Sigmoid colon (tissue), 7 donors: Measurements from ENCODE around the gene MID1. TPM values are rescaled to one million over a fixed set of nuclear protein-coding genes. Genes with fewer than 3 reads are reported as not detected.
A peak's percentile ranks its signal among the peaks of the same experiment; 100 is the strongest.

ENCODE experiments used
- DNase-seq: peaks from one replicate; pipeline ENCODE4 v3.0.0-alpha.2; 2019
- H3K27ac ChIP-seq, 4 donors: fragments of 200-600 bp; sonication (generic); one replicate each; pipeline ENCODE4 v1.5.1; 2016 to 2019; ENCODE audit warnings: mild to moderate bottlenecking in 1 of 4
- H3K27me3 ChIP-seq, 3 donors: fragments of 200-600 bp; sonication (generic); one replicate each; pipeline ENCODE4 v1.5.1; 2019; ENCODE audit warnings: mild to moderate bottlenecking in 1 of 3
- H3K36me3 ChIP-seq, 4 donors: fragments of 200-600 bp; sonication (generic); one replicate each; pipeline ENCODE4 v1.5.1; 2016 to 2019
- H3K4me1 ChIP-seq, 4 donors: fragments of 200-600 bp; sonication (generic); one replicate each; pipeline ENCODE4 v1.5.1; 2017 to 2019
- H3K4me3 ChIP-seq, 4 donors: fragments of 200-600 bp; sonication (generic); one replicate each; pipeline ENCODE4 v1.5.1; 2017 to 2019; ENCODE audit warnings: mild to moderate bottlenecking in 2 of 4, moderate library complexity in 1 of 4
- H3K9me3 ChIP-seq, 4 donors: fragments of 200-600 bp in 3 of 4; sonication (generic) in 3 of 4; one replicate each; pipeline versions ENCODE4 v1.5.1 to v1.6.1; 2013 to 2019
- CTCF ChIP-seq, 4 experiments: fragments of 450-650 bp in 3 of 4; fragments of 200-600 bp in 1 of 4; IDR thresholded peaks; one replicate each; pipeline ENCODE4 v1.5.1; 2016 to 2019; ENCODE audit warnings: antibody characterized with exemption in 4 of 4, mild to moderate bottlenecking in 3 of 4, moderate library complexity in 2 of 4
- EP300 ChIP-seq, 4 donors: sonication (generic); formaldehyde crosslinking; IDR thresholded peaks; one replicate each; pipeline ENCODE4 v1.6.1; 2017; ENCODE audit warnings: antibody characterized with exemption in 4 of 4
- POLR2A ChIP-seq, 2 donors: fragments of 450-650 bp; IDR thresholded peaks; one replicate each; pipeline ENCODE4 v1.6.1; 2016; ENCODE audit warnings: antibody characterized with exemption in 2 of 2, mild to moderate bottlenecking in 2 of 2, moderate library complexity in 2 of 2
- POLR2AphosphoS5 ChIP-seq, 4 donors: sonication (generic); formaldehyde crosslinking; IDR thresholded peaks; one replicate each; pipeline ENCODE4 v1.6.1; 2017; ENCODE audit warnings: antibody characterized with exemption in 4 of 4
- WGBS, 2 donors: extraction: QIAGEN DNeasy Blood & Tissue Kit; methylation state at CpG; one replicate each; pipeline ENCODE4 v1.1.7; 2013; 5-methylcytosine and 5-hydroxymethylcytosine counted together
- intact Hi-C: fragments of 100-400 bp; cut with DNase I; formaldehyde crosslinking; loops from one replicate; pipeline ENCODE4 v1.15.1; 2023
- polyA plus RNA-seq, 3 donors: library from polyadenylated mRNA; stranded (reverse); fragments of 200-250 nt; gene quantifications; one replicate each; pipeline ENCODE4 v1.2.3, GENCODE V29; 2013
- total RNA-seq, 4 donors: library from RNA; depleted of rRNA; stranded (reverse); fragments of >200 nt; gene quantifications; one replicate each; pipeline ENCODE4 v1.1.0, GENCODE V29; 2016
- donor health status: healthy with polysubstance abuse.
- donor health status: Bipolar disorder and iron deficiency.
- donor health status: healthy.

The MID1 gene
- total and polyA plus RNA-seq, 7 donors = 3.2 to 77.5 (median 34.6) TPM

DNA sequence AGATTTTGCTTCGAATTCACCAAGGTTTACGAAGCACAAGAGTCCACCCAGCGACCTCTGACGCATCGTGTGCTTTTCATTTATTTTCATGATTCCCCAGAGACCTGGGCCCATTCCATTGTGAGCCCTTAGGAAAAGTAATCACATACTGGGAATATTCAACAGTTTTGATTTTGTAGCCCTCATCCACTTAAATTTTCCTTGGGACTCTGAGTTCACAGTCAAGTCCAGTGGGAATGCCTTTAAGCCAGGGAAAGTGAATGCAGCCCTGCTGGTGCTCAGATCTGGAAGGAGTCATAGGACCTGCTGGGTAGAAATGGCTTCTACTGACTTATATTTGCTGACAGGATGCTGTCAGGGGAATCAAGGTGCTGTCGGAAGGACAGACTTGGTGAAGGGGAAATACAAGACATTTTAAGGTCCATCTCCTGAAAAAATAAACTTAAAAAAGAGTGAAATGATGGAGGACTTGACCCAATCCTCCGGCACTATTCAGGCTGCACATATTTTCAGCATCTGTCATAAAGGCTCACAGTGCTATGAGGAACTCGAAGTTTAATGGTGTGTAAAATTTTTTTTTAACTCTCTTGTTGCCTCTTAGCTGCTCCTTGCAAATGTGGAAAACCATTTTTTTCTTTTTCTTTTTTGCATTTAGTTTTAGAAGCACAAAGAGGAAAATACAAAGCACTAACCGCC lies 204.9 kb downstream of the MID1 start:
- WGBS, 2 donors = 76 to 77% methylated on average over 9 of the region's 9 CpGs

DNA sequence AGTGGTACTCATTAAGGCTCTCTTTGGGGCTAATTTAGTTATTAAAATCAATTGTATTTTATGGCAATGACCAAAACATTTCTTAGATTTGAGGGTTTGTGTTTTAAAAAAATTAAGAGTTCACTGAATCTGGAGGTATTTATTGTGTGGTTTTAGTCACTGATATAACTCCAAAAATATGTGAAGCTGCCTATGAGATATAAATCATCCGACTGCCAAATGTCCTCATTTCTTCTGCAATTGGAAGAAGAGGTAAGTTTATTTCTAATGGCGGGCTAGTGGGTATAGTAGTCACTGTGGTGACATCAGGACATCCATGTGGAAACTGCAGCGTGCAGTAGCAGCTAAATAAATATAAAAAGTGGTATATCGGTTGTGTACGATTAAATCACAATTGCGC lies 205.5 kb downstream of the MID1 start:
- H3K4me1 ChIP-seq = peaks cover 0 to 11% (median 2%) of the 10 kb centered on the region in 4 donors
- peak overlapping the region in 2 of 4 donors; percentile 45 to 63 for H3K27ac ChIP-seq
- no peak for TF ChIP-seq POLR2A (IDR thresholded peaks at IDR 0.05)
- TF ChIP-seq CTCF (IDR thresholded peaks at IDR 0.05) = no peak
- no peak for TF ChIP-seq POLR2AphosphoS5 (IDR thresholded peaks at IDR 0.05)
- no peak for TF ChIP-seq EP300 (IDR thresholded peaks at IDR 0.05)
- no peak overlapping the region for H3K4me3 ChIP-seq
- 92 to 94% methylated on average over 6 of the region's 6 CpGs for WGBS, 2 donors
- intact Hi-C loops = no loop called here
- no peak for DNase-seq
- H3K27me3 ChIP-seq = no peaks in the 10 kb centered on the region
- H3K9me3 ChIP-seq = no peaks in the 10 kb centered on the region
- no peaks in the 10 kb centered on the region for H3K36me3 ChIP-seq

More for the DNA sequence above, 204.9 kb downstream of the MID1 start:
- intact Hi-C loops = no loop called here
- no peaks in the 10 kb centered on the region for H3K9me3 ChIP-seq
- no peak overlapping the region for H3K4me3 ChIP-seq
- no peaks in the 10 kb centered on the region for H3K36me3 ChIP-seq
- peaks cover 0 to 6% (median 0%) of the 10 kb centered on the region in 4 donors for H3K4me1 ChIP-seq
- no peaks in the 10 kb centered on the region for H3K27me3 ChIP-seq
- DNase-seq = no peak
- H3K27ac ChIP-seq = peak overlapping the region in 2 of 4 donors; percentile 45 to 63
- TF ChIP-seq POLR2AphosphoS5 (IDR thresholded peaks at IDR 0.05) (no peak), POLR2A (IDR thresholded peaks at IDR 0.05) (no peak), CTCF (IDR thresholded peaks at IDR 0.05) (no peak), EP300 (IDR thresholded peaks at IDR 0.05) (no peak)

- Histone ChIP-seq H3K9me3 (no peaks in the 10 kb centered on the region), H3K4me3 (no peak overlapping the region), H3K4me1 (peaks cover 0 to 12% (median 2%) of the 10 kb centered on the region in 4 donors), H3K27me3 (no peaks in the 10 kb centered on the region), H3K27ac (peak overlapping the region in 2 of 4 donors; percentile 14 to 63), H3K36me3 (no peaks in the 10 kb centered on the region)
- WGBS, 2 donors = 77 to 89% methylated on average over 9 of the region's 9 CpGs
- intact Hi-C loops = no loop called here
- no peak for DNase-seq
- TF ChIP-seq CTCF (IDR thresholded peaks at IDR 0.05) (no peak), POLR2A (IDR thresholded peaks at IDR 0.05) (no peak), EP300 (IDR thresholded peaks at IDR 0.05) (no peak), POLR2AphosphoS5 (IDR thresholded peaks at IDR 0.05) (no peak)
These were observed 206.1 kb downstream of the MID1 start for GRCh38 chrX:10414156-10414824.

DNA sequence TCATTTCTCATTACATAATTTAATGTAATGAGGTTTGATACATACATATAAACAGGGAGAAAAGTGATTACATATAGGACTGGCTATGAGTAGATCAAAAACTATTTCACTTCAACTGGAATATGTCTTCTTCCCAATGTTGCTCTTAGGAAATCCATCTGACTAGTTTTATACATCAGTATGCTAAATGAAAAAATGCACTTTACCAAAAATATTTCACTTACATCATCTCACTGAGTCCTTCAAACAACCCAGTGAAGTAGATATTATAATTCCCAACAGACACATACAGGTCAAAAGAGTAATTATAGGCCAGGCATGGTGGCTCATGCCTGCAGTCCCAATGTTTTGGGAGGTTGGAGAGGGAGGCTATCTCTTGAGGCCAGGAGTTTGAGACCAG lies 215.9 kb downstream of the MID1 start:
- Histone ChIP-seq H3K4me3 (no peak overlapping the region), H3K36me3 (no peaks in the 10 kb centered on the region), H3K4me1 (no peaks in the 10 kb centered on the region), H3K9me3 (no peaks in the 10 kb centered on the region), H3K27me3 (no peaks in the 10 kb centered on the region), H3K27ac (no peak overlapping the region)
- intact Hi-C loops = no loop called here
- no peak for DNase-seq
- TF ChIP-seq EP300 (IDR thresholded peaks at IDR 0.05) = no peak
- no peak for TF ChIP-seq POLR2A (IDR thresholded peaks at IDR 0.05)
- TF ChIP-seq CTCF (IDR thresholded peaks at IDR 0.05) = no peak
- TF ChIP-seq POLR2AphosphoS5 (IDR thresholded peaks at IDR 0.05) = no peak
